ENCODE results near the gene PLA2G4A. TPM values are rescaled to one million over a fixed set of nuclear protein-coding genes. Genes with fewer than 3 reads are reported as not detected.

Gene PLA2G4A
- total RNA-seq, 1 experiment from 2014 or later = 8.6 TPM

DNA sequence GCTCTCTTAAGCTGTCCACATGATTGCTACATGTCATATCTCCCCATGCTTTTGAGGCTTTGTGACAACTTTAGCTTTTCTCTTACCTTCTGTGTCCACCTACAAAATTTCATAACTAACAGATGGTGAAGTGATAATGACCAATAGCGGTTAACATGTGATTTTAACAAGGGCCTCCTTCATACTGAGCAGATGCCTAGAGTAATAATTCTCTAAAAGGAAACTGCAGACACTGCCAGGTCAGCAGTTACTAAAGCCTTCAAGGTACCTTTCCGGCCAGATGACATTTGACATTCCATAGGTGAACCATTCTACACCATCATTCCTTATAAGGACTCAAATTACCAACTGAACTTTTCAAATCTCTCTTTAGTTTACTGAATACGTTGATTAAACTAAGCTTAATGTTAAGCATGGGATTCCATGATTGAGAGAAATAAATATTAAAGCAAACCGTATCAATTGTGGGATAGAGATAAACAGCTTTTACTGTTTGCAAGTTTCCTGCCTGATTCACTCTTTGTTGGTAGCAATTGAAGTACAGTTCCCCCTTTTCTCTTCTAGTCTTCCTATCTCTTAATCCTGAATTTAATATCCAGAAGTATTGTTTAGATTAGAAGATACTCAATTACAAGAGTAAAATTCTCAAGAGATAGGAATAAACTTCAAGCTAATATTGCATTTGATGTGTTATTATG lies 205.1 kb downstream of the PLA2G4A start:
- H3K4me3 ChIP-seq (replicated peaks in 1 of 2; ENCODE audit: low read depth in 1 of 2, low read length in 2 of 2) = no peak overlapping the region
- H3K9ac ChIP-seq (ENCODE audit: low read length) = no peak overlapping the region
- no TSS peak for BruUV-seq (replicated peaks)
- TF ChIP-seq SP1 (IDR thresholded peaks at IDR 0.05; ENCODE audit: low read depth) = no peak
- TF ChIP-seq, protein P1, sequence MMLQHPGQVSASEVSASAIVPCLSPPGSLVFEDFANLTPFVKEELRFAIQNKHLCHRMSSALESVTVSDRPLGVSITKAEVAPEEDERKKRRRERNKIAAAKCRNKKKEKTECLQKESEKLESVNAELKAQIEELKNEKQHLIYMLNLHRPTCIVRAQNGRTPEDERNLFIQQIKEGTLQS (IDR thresholded peaks at IDR 0.05) = no peak
- TF ChIP-seq, protein P2, sequence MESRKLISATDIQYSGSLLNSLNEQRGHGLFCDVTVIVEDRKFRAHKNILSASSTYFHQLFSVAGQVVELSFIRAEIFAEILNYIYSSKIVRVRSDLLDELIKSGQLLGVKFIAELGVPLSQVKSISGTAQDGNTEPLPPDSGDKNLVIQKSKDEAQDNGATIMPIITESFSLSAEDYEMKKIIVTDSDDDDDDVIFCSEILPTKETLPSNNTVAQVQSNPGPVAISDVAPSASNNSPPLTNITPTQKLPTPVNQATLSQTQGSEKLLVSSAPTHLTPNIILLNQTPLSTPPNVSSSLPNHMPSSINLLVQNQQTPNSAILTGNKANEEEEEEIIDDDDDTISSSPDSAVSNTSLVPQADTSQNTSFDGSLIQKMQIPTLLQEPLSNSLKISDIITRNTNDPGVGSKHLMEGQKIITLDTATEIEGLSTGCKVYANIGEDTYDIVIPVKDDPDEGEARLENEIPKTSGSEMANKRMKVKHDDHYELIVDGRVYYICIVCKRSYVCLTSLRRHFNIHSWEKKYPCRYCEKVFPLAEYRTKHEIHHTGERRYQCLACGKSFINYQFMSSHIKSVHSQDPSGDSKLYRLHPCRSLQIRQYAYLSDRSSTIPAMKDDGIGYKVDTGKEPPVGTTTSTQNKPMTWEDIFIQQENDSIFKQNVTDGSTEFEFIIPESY (IDR thresholded peaks at IDR 0.05; ENCODE audit: extremely low read depth, insufficient replicate concordance, low read length) = no peak
- TF ChIP-seq ZNF274 (IDR thresholded peaks at IDR 0.05; ENCODE audit: low read depth, low read length) = no peak
- no peak for TF ChIP-seq POLR2A (IDR thresholded peaks at IDR 0.05; ENCODE audit: borderline replicate concordance, extremely low read depth, insufficient read depth, insufficient read length)
- TF ChIP-seq FOSL1 (IDR thresholded peaks at IDR 0.05; ENCODE audit: low read depth) = no peak
- no peak for TF ChIP-seq EGR1 (IDR thresholded peaks at IDR 0.05; ENCODE audit: low read depth)
- no peak for TF ChIP-seq TCF7L2 (IDR thresholded peaks at IDR 0.05; ENCODE audit: borderline replicate concordance, extremely low read depth, insufficient read depth, insufficient read length)
- no peak for TF ChIP-seq SRF (IDR thresholded peaks at IDR 0.05; ENCODE audit: low read depth)
- TF ChIP-seq, protein P3, sequence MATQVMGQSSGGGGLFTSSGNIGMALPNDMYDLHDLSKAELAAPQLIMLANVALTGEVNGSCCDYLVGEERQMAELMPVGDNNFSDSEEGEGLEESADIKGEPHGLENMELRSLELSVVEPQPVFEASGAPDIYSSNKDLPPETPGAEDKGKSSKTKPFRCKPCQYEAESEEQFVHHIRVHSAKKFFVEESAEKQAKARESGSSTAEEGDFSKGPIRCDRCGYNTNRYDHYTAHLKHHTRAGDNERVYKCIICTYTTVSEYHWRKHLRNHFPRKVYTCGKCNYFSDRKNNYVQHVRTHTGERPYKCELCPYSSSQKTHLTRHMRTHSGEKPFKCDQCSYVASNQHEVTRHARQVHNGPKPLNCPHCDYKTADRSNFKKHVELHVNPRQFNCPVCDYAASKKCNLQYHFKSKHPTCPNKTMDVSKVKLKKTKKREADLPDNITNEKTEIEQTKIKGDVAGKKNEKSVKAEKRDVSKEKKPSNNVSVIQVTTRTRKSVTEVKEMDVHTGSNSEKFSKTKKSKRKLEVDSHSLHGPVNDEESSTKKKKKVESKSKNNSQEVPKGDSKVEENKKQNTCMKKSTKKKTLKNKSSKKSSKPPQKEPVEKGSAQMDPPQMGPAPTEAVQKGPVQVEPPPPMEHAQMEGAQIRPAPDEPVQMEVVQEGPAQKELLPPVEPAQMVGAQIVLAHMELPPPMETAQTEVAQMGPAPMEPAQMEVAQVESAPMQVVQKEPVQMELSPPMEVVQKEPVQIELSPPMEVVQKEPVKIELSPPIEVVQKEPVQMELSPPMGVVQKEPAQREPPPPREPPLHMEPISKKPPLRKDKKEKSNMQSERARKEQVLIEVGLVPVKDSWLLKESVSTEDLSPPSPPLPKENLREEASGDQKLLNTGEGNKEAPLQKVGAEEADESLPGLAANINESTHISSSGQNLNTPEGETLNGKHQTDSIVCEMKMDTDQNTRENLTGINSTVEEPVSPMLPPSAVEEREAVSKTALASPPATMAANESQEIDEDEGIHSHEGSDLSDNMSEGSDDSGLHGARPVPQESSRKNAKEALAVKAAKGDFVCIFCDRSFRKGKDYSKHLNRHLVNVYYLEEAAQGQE (IDR thresholded peaks at IDR 0.05; ENCODE audit: low read depth) = no peak
- no peaks in the 10 kb centered on the region for H3K36me3 ChIP-seq (ENCODE audit: control insufficient read depth in 1 of 2, insufficient read depth in 2 of 2, low read length in 2 of 2)
- DNase-seq (ENCODE audit: low read depth, low spot score) = no peak
- H3K27me3 ChIP-seq (ENCODE audit: insufficient read depth, low read length) = no peaks in the 10 kb centered on the region
- ChIA-PET RAD21 (ENCODE audit: low non-redundant PET in 1 of 2, low total read pairs in 2 of 2, uncharacterized antibody in 2 of 2, unreplicated experiment in 2 of 2) (no interaction called here), CTCF (no interaction called here), POLR2A (no interaction called here)
- H2AFZ ChIP-seq (ENCODE audit: low read depth, low read length, poor library complexity, severe bottlenecking) = no peak overlapping the region
- H3K79me2 ChIP-seq (ENCODE audit: insufficient read depth, low read length) = no peaks in the 10 kb centered on the region
- no peak for ATAC-seq
- no peaks in the 10 kb centered on the region for H3K9me2 ChIP-seq (ENCODE audit: insufficient read depth)
- no peaks in the 10 kb centered on the region for H4K20me1 ChIP-seq (ENCODE audit: insufficient read depth)
- H3K4me1 ChIP-seq (ENCODE audit: control insufficient read depth in 1 of 2, insufficient read depth in 2 of 2, low read length in 2 of 2) = no peaks in the 10 kb centered on the region
- H3K27ac ChIP-seq (ENCODE audit: low read depth, low read length) = no peak overlapping the region
- no peaks in the 10 kb centered on the region for H3K9me3 ChIP-seq (ENCODE audit: control insufficient read depth in 1 of 2, insufficient read depth in 1 of 2, low read depth in 1 of 2, low read length in 2 of 2)
- H3K4me2 ChIP-seq (ENCODE audit: low read length) = no peak overlapping the region
- intact Hi-C loops (cut with micrococcal nuclease) = no loop called here
